Left hindlimb (tissue), 1 donor: ENCODE results near the gene AZU1.
A peak's percentile ranks its signal among the peaks of the same experiment; 100 is the strongest.

Experiments
- DNase-seq: peaks from one replicate; pipeline ENCODE4 v3.0.0-alpha.2; 2018

AZU1 gene

DNA sequence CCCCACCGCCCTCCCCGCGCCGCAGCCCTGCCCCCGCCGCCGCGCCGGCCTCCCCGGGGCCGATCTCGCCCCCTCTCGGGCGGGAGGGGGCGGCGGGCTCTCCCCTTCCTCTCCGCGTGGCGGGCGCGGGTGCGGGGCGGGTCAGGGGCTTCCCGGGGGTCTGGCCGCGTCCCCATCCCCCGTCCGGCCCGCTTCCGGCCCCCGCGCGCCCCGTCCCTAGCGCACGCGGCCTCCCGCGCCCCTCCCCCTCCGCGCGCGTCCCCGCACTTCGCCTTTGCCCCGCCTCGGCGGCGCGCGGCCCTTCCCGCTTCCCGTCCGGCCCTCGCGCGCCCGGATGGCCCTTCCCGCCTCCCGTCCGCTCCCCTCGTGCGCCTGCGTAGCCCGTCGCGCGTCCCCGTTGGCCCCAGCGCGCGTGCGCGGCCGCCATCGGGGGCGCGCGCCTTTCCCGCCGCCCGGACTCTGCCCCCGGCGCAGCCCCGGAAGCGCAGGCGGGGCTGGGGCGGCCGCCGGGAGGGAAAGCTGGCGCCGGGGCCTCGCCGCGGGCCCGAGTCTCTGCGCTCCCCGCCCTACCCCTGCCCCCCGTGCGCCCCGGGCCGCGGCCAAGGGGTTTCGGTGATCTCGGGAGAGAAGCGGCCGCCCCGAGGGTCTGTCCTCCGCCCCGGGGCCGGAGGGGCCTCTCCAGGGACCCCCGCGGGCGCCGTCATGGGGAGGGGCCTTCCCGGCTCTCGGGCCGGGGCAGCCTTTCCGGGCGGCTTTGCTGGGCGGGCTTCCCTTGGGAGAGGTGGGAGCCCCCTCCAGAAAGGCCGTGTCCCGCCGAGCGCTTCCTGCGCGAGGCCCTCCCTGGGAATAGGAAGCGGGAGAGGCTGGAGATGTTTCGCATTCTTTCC lies 29.9 kb upstream of the AZU1 start:
- DNase-seq: peak; percentile 91

DNA sequence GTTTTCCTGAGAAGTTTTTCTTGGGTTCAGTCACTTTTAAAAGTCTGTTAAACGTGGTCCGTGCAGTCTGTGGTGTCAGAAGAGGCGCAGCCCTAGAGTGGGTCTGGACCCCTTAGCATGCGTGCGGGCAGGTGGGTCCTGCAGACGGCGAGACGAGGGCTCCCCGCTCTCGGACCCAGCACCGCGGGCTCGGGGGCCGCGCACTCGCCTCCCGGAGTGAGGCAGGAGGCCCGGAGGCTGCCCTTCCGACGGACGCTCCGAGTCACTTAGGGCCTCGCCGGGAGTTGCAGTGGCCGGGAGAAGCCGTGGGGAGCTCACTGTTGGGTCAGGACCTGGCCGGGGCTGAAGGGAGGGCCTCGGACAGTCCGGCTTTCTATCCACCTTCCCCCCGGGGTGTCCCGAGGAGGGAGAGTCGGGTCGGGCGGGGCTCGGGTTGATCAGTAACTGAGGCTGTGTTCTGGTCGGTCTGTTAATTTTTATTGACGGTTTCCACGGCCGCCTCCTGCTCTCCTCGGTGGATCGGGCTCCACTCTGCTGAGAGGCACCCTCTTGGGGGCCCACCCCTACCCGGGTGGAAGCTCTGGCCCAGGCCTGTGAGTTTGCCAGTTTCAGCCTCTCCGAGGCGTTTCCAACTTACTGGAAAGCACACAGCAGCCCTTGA lies 29.1 kb upstream of the AZU1 start:
- DNase-seq: peak; percentile 48

DNA sequence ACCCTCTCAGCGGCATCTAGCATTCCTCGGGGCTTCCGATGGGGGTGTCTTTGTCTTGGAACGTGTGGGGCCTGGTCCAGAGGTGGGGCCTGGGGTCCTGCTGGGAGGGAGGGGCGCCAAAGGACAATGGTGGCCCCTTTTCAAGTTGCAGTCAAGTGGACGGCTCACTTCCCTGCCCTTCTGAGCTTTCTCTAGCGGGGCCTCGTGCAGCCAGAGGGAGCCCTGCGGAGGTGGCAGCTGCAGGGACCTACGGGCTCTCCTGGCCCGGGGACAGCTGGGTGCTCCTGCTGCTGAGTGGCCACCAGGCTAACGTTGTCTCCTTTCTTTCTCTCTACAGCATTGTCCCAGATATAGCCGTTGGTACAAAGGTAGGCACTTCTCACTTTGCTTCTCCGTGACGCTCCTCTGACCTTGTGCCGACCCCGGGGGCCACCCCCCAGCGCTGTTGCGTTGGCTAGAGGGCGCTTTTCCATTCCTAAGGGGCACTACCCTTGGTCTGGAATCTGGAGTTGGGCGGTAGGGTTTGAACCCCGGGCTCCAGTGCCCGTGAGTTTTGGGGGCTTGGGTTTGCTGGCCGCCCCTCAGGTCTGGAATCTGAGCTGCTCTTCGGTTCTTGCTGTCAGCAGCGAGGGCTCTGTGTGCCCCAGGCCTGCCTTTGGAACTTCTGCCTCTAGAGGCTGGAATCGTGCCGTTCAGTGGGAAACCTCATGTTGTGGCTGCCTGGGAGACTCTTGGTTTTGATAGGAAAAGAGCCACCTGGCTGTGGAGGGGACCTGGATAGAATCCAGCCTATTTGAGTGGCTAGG lies 28.4 kb upstream of the AZU1 start:
- peak; percentile 46 for DNase-seq

DNA sequence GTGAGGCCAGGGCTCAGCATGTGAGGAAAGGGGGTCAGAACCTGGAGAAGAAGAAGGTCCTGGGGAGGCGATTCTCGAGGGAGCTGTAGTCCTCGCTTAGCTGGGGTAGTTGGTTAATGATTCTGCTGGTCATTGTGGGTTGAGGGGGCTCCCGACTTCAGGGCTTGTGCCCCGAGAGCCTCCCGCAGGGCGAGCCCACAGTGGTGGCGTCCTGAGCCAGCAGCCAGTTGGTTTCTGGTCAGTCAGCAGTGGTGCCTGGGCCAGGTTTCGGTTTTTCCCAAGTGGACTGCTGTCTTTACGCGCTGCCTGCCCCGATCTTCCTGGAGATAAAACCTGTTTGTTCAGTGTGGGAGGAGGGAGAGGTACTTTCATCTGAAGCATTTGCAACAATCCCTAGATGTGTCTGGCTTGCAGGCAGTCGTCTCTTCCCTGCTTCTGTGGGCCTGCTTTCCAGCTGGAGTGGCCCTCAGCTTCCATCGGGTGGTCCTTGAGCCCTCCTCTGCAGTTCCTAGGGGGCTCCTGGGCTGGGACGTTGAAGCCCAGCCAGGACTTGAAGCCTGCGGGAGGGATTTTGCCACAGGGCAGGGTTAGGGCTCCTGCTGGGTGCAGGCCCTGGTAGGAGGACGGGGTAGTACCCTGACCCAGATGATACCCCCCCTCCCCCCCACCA lies 27.1 kb upstream of the AZU1 start:
- no peak for DNase-seq

DNA sequence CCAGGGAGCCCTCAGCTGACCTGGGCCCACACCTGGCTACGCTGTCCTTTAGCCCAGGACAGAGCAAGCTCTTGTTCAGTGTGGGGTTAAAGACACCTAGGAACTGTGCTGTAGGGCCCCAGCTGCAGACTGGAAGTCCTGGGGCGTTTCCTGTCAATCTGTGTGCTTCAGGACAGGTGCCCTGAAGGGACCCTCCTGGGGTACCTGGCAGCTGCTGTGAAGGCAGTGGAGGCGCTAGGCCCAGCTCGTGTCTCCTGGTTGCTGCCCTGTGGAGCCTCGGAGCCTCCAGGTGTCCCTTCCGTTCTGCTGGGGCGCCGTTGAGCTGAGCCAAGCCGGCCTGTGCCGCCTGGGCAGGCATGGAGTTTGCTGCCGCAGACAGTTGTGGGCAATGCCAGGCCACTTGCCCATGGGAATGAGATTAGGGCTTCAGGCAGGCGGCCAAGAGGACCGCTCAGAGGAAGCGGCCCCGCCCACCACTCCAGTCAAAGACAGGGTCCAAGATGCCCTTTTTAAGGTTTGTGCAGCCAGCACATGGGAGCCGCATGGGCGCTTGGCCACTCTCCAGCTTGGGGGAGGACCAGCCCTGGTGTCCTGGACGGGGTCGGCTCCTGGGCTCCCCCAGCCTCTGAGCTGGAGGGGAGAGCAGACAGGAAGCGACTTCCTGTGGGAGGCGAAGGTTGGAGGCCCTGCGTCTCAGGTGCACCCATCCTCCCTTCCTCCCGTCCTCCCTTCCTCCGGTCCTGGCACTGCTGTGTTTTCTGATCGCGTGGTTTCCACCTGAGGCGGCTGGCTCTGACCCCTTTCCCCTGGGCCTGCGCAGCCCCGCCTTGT lies 26.4 kb upstream of the AZU1 start:
- DNase-seq: peak; percentile 70

DNA sequence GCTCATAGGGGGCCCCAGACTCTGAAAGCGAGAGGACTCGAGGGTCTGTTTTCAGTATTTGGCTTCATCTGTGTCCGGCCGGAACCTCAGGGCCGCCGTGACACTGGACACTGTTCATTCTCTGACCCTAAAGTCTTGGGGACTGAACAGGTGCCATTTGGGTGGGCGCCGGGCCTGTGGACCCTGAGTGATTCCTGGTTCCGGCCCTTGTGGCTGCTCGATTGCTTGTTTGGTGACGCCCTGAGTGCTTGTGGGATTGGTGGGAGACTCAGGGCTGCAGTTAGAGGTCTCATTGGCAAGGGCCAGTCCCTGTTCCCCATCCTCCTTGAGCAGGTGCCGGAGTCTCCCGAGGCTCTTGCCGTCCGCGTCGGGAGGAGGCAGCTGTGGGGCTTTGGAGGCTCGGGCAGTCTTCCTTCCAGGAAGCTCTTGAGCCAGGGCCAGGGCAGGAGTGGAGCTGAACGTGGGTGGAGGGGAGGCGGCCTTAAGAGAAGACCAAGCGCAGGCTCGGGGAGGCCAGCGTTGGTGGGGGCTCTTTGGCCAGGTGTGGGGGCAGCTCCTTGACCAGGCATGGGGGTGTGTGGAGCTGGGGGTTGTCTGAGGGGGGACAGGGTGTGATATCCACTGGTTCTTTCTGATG lies 25.7 kb upstream of the AZU1 start:
- peak; percentile 71 for DNase-seq

DNA sequence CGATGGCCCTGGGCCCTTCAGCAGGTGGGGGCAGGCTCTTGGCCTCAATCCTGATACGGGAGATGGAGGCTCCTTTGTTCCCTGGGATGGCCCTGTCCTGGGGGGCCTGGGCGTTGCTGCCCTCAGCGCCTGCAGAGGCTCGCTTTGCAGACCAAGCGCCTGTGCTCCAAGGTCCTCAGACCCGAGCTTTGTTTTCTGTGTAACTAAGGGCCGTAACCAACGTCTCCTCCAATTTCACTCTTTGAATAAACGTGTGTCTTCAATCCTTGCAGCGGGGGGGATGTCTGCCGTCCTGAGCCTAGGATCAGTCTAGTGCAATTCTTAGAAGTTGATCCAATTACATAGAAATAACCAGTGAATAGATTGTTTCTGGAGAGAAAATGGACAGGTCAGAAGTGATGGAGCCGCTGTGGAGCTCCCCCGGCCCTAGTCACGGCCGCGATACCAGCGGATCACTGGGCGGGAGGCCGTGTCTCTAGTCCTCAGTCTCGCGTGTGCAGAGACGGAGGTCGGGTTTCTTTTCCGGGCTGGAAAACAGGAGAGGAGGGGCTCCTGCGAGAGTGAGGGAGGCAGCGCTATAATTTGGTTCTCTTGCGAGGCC lies 25.0 kb upstream of the AZU1 start:
- no peak for DNase-seq

DNA sequence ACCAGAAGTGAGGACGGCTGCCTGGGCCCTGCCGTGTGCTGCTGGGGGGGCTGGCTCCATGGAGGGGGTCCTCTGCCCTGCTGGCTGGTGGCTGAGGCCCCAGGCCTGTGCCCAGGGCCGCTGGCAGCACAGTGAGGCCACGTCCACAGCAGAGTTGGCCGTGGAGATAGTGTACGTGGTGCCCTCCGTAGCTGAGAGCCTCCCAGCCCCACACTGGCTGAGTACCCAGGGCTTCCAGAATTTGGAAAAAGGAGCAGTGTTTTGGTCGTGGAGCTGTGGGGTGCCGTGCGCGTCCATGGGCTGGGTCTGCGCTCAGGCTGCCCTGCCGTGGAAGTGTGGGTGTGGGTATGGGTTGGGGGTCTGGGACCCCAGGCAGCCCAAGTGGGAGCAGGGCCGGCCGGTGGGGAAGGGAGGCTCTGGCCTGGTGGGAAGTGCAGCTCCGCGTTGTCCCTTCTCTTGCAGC lies 24.5 kb upstream of the AZU1 start:
- no peak for DNase-seq

DNA sequence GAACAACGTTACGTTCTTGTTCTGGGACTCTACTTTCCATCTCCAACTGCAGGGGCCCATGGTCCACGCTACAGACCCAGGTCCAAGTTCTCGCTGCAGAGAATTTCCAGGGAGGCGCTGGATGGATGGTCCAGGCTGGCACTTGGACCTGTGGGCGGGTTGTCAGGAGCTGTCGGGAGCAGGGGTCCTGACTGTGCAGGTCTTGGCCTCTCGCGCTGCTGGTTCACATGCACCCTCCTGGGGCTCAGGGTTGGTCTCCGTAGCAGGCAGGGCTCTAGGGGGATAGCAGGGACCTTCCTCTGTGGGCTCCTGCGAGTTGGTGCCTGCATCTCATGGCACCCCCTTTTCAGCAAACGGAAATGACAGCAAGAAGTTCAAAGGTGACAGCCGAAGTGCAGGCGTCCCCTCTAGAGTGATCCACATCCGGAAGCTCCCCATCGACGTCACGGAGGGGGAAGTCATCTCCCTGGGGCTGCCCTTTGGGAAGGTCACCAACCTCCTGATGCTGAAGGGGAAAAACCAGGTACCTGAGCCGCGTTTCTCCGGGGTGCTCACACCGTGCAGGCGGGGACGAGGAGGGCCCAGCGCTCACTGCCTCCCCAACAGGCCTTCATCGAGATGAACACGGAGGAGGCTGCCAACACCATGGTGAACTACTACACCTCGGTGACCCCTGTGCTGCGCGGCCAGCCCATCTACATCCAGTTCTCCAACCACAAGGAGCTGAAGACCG lies 23.8 kb upstream of the AZU1 start:
- peak; percentile 24 for DNase-seq

DNA sequence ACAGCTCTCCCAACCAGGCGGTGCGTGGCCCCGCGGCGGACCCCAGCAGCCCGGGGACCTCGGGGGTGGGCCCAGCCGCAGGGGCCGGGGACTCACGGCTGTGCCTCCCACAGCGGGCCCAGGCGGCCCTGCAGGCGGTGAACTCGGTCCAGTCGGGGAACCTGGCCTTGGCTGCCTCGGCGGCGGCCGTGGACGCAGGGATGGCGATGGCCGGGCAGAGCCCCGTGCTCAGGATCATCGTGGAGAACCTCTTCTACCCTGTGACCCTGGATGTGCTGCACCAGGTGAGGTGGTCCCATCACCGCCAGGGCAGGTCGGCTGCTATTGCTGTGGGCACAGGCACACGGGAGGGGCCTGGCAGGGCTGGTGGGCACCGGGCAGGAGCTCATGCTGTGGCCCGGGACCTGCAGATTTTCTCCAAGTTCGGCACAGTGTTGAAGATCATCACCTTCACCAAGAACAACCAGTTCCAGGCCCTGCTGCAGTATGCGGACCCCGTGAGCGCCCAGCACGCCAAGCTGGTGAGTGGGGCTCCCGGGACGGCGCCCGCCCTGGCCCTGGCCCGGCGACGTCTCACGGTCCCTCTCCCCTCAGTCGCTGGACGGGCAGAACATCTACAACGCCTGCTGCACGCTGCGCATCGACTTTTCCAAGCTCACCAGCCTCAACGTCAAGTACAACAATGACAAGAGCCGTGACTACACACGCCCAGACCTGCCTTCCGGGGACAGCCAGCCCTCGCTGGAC lies 23.0 kb upstream of the AZU1 start:
- DNase-seq: peak; percentile 23

DNA sequence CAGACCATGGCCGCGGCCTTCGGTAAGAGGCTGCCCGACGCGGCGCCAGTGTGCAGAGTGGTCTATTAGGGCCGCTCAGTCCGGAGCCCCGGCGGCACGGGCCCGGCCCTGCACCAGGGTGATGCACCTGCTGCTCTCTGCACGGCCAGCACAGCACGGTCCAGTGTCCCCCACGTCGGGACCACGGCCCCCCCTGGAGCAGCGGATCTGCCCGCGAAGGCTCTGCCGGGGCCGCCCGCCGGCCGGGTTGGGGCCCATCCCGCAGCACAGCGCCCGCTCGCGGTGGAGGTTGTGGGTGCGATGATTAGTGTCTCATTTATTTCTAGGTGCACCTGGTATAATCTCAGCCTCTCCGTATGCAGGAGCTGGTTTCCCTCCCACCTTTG lies 22.5 kb upstream of the AZU1 start:
- DNase-seq: no peak

DNA sequence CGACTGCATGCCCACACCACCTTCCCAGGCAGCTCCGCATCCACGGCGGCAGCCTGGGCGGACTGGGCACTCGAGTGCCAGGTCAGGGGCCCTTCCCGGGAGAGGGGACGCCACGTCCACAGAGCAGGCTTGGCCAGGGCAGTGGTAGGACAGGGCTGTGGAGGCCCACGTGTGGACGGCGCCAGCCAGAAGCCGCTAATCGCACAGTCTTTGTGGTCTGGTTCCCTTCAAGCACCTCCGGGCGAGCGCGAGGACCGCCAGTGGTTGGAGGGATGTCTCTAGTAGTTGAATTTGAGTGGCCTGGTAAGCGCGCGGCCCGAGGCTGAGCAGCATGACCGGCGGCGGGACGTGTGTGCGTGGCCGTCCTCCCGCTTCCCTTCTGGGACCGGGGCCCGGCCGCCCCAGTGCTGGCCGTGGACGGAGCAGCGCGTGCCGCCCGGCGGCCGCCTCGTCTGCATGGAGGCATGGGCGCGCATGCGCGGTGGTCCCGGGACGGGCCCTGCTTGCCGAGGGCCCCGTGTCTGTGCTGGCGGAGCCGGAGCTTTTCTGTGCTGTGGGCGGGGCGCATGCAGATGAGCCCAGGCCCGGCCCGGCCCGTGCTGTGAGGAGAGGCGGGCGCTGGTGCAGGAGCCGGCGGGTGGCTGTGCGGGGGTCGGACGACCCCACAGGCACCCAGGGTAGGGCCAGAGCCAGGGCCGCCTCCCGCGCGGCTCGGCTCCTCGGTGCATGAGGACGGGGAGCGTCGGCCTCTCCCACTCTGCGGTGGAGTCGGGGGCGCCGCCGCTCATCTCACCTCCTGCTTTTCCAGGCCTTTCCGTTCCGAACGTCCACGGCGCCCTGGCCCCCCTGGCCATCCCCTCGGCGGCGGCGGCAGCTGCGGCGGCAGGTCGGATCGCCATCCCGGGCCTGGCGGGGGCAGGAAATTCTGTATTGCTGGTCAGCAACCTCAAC lies 21.8 kb upstream of the AZU1 start:
- DNase-seq: no peak

DNA sequence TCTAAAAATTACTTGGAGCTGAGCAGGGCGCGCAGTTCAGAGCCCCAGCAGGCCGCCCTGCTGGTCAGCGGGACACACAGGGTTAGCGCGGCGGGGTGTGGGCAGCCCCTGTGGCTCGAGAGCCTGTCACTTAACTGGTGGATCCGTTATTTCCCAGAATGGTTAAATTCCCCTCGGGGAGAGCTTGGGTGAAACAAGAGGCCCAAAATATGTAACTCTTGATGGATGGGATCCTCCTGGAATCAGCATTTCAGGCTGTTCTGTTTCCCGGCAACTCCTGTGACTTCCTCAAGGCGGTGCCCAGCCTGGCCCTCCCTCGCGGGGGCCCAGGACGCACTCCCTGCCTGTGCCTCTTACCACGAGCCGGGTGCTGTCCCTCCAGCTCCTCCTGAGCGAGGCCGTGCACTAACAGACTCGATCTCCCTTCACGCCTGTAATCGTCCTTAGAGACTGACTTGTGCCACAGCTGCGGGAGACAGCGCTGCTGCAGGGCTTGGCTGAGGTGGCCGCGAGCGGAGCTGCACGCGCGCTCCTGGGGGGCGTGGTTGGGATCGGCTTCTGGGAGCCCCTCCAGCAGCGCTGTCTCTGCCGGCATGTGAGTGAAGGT lies 20.7 kb upstream of the AZU1 start:
- DNase-seq: no peak

DNA sequence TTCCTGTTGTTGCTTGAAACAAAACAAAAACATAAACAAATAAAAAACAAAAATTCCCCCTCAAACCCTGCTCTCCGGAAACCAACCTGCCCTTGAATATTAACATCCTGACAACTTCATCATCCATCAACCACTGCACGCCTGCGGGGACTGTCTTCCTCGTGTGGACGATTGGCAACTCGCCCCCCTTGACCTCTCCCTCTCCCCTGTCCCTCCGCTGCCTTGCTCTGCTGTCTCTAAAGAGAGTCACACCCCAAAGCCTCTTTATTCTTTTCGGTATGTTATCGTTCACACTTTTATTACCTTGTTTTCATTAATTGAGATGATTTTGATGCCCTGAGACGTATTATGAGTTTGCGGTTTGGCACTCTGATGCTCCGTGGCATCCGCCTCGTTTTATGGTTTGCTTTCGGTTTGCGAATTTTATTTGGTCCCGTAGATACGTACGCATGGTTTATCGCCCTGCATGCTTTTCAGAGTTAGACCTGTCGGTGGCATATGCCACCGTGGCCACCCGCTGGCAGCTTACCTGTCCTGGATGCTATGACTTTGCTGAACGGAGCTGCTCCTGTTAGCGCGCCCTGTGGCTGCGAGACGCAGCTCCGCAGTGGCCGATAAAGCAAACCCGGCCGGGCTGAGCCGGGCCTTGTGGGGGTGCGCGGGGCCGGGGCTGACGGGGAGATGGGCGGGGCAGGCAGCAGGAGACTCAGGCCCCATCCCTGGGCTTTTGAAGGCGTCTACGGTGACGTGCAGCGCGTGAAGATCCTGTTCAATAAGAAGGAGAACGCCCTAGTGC lies 19.8 kb upstream of the AZU1 start:
- no peak for DNase-seq

DNA sequence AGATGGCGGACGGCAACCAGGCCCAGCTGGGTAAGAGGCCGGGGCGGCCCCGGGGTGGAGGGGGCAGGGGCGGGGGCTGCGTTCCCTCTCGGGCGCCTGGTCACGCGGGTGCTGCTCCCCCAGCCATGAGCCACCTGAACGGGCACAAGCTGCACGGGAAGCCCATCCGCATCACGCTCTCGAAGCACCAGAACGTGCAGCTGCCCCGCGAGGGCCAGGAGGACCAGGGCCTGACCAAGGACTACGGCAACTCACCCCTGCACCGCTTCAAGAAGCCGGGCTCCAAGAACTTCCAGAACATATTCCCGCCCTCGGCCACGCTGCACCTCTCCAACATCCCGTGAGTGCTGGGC lies 19.2 kb upstream of the AZU1 start:
- peak; percentile 23 for DNase-seq

DNA sequence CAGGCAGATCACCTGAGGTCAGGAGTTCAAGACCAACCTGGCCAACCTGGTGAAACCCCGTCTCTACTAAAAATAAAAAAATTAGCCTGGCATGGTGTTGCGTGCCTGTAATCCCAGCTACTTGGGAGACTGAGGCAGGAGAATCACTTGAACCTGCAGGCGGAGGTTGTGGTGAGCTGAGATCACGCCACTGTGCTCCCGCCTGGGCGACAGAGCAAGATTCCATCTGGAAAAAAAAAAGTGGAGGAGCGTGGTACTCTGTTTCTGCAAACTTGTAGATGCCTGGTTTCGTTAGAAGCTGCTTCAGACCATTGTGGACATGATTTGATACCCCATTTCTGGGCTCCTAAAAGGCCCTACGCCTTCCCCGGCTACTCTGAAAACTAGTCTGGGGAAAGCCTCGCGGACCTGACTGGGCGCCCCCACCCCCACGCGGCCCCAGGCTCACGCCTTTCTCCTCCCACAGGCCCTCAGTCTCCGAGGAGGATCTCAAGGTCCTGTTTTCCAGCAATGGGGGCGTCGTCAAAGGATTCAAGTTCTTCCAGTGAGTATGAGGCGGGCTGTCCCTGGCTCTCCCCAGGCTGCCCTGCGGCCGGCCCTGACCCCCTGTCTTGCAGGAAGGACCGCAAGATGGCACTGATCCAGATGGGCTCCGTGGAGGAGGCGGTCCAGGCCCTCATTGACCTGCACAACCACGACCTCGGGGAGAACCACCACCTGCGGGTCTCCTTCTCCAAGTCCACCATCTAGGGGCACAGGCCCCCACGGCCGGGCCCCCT lies 17.4 kb upstream of the AZU1 start:
- peak; percentile 34 for DNase-seq
